Measurements from ENCODE around the gene ARID5A.
A peak's percentile ranks its signal among the peaks of the same experiment; 100 is the strongest.

The ARID5A gene

DNA sequence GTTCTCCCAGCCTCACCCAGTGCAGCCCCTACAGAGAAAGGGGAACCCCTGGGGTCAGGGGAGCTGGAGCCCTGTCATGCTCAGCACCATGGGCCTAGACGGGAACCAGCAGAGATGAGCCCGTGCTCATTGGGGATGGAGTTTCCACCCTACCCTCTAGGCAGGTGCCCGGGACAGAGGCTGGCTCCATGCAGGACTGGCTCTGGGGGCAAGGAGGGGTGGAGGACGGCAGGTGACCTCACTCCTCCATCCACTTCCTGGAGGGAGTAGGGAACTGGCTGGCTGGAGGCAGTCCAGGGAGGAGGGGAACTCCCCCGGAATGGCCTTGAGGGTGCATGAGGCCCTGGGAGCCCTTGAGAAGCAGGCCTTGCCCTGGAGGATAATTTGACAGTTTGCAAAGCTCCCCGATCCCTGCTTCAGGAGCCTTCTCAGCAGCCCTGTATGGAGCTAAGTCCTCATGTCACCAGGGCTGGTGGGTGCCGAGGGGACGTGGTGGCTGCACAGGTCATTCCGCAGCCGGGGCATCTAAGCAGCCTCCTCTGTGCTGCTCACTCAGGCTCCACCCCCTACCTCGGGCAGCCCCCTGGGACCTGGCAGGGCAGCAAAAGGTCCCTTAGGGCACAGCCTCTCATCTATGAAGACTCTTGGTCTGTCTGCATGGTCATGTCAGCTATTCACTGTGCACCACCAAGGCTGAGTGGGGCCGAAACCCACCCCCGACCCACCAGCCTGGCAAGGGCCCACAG, 33.5 kb upstream of the ARID5A start:
- TF ChIP-seq, protein P1, sequence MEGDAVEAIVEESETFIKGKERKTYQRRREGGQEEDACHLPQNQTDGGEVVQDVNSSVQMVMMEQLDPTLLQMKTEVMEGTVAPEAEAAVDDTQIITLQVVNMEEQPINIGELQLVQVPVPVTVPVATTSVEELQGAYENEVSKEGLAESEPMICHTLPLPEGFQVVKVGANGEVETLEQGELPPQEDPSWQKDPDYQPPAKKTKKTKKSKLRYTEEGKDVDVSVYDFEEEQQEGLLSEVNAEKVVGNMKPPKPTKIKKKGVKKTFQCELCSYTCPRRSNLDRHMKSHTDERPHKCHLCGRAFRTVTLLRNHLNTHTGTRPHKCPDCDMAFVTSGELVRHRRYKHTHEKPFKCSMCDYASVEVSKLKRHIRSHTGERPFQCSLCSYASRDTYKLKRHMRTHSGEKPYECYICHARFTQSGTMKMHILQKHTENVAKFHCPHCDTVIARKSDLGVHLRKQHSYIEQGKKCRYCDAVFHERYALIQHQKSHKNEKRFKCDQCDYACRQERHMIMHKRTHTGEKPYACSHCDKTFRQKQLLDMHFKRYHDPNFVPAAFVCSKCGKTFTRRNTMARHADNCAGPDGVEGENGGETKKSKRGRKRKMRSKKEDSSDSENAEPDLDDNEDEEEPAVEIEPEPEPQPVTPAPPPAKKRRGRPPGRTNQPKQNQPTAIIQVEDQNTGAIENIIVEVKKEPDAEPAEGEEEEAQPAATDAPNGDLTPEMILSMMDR (IDR thresholded peaks at IDR 0.05; ENCODE audit: low read depth, low read length): no peak

DNA sequence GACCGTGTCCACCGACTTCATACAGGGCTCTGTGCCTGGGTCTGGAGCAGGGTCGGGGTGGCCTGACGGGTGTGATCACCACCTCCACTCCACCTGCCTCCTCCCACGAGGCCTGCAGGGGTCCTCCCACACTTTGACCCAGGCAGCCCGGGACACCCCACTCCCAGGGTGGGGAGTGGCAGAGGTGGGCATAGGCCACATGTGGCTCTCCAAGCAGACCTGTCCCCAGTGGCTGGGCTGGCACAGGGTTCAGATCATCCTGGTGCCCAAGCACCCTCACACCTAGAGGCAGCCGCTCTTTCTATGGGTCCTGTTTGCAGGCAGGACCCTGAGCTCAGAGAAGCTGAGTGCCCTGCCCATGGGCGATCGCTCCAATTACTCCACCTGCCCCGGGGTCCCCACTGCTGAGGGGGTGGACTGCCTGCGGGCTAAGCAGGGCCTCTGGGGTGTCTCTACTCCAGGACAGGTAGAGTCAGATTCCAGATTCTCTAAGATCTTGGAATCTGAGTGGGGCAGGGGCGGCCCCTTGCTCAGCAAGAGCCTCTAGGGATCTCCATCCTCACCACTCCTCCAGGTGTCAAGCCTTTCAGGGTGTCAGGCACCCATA, 32.8 kb upstream of the ARID5A start:
- TF ChIP-seq, protein P1 (IDR thresholded peaks at IDR 0.05; ENCODE audit: low read depth, low read length): no peak
- no peak overlapping the region for H3K4me3 ChIP-seq (ENCODE audit: low read depth, low read length)

More for the DNA sequence above, 33.5 kb upstream of the ARID5A start:
- H3K4me3 ChIP-seq (ENCODE audit: low read depth, low read length): no peak overlapping the region

DNA sequence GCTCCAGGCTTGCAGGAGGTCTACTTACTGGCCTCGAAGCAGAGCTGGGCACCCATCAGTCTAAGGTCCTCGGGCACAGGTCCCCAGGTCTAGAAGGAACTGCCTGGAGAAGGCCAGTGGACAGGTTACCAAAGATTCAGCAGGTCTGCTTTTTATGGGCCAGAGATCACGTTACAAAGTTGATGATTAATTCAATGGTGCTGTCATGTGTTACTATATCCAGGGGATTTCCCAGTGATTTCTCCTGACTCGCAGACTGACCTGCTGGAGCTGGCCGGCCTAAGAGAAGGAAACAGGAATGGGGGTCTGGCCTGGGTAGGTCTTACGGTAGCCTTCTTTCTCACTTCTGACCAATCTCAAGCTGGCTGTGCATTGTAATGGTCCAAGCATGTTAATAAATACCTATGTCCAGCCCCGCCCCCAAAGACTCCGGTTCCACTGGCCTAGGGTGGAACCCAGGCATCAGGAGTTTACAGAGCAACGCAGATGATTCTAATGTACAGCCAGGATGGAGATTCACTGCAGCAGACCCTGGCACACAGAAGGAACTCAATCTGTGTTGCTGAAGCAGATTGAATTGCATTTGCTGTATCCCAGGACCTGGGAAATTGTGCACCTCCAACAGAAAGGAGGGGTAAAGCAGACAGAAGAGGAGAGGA, 31.2 kb upstream of the ARID5A start, which contains the start of gene NEURL3:
NEURL3 (minus strand) TSS at position 127 of the 659 bp plus-strand sequence; CDS start at position 56, 71 bp downstream.
- TF ChIP-seq, protein P1 (IDR thresholded peaks at IDR 0.05; ENCODE audit: low read depth, low read length): no peak
- no peak within 1 kb of the TSS for H3K4me3 ChIP-seq (ENCODE audit: low read depth, low read length)

DNA sequence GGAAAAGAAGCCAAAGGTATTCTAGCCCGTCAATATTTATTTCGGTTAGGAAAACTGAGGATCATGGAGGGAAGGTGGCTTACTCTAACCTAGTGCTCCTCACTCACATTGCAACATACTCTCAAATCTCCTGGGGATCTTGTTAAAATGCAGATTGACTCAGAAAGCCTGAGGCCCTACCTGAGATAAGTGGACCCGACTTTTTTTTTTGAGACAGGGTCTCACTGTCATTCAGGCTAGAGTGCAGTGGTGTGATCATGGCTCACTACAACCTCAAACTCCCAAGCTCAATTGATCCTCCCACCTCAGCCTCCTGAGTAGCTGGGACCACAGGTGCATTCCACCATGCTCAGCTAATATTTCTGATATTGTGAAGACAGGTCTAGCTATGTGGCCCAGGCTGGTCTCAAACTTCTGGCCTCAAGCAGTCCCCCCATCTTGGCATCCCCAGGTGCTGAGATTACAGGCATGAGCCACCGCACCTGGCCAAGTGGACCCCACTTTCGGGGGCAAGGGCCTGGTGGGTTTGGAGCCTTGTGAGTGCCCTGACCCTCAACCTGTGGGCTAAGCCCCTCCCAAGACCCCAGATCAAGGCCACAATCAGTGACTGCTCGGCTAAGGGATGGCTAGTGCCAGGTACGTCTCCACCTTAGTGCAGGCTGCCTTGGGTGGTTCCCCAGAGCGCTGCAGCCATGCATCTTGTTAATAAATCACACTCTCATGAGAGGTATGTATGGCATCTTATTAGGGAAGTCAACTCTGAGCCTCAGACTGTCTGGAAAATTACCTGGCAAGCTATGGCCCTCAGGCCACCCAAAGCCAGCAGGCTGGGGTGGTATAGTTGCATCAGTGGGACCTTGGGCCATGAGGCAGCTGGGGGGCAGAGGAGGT, 30.3 kb upstream of the ARID5A start:
- TF ChIP-seq, protein P1 (IDR thresholded peaks at IDR 0.05; ENCODE audit: low read depth, low read length): no peak
- no peak overlapping the region for H3K4me3 ChIP-seq (ENCODE audit: low read depth, low read length)

DNA sequence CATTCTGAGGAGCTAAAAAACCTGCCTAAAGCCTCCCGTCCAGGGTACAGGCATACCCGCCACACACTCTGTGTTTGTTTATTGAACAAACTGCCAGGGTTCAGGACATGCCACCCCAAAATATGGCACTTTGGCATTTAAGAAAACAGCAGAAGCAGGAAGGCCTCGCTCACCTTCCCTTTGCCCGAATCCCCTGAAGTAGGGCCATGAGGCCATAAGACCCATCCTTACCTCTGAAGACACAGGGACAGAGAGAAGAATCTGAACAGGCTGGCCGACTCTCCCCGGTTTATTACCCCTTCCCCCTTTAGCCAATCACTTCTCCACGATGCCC, 29.7 kb upstream of the ARID5A start:
- H3K4me3 ChIP-seq (ENCODE audit: low read depth, low read length): no peak overlapping the region
- TF ChIP-seq, protein P1 (IDR thresholded peaks at IDR 0.05; ENCODE audit: low read depth, low read length): no peak

DNA sequence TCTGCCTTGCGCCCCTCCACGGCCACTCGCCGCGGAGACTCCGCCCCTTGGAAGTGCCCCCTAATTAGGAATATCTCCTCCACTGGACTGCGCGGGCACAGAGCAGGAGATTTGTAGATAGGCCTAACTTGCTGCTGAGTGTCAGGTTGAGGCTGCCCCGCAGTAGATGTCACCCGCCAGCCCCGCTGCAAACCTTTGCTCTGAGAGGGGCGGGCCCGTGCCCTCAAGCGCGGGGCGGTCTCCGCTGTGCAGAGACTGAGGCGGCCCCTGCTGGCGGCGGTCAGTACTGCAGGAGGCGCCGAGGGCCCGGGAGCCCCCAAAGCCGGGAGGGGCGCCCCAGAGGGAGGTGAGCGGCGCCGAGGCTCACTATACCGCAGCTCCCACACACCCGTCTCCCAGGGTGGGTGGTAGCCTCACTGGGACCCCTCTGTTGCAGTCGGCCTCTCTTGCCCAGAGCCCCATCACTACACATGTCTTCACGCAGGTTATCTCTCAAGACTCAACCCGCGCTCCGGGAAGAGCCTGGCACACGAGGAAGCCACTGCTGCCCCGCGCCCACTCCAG, 28.5 kb upstream of the ARID5A start:
- TF ChIP-seq, protein P1 (IDR thresholded peaks at IDR 0.05; ENCODE audit: low read depth, low read length): peak; percentile 97
- peak overlapping the region; percentile 32; the same call in 1 of the 2 replicates for H3K4me3 ChIP-seq (ENCODE audit: low read depth, low read length)
